Measurements from ENCODE around the gene ACOT7. TPM values are rescaled to one million over a fixed set of nuclear protein-coding genes. Genes with fewer than 3 reads are reported as not detected.

Gene ACOT7
- total RNA-seq, 1 experiment from 2014 or later: 151 TPM

DNA sequence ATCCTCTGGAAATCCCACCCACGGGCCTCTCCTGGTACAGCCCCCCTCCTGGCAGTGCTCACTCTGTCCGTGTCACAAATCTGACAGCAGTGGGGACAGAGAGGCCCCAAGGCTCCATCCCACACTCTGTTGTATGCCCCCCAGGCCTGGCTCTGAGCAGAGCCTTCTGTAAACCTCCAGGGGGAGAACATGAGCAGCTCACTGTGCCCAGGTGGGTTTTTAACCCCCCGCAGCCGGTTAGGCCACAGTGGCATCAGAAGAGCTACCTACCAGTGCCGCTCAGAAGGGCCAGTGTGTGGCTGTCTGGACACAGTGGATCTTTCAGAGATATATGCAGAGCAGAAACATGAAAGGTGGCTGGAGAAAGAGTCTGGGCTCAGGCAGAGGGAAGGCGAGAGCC lies 120.7 kb downstream of the ACOT7 start:
- Mint-ChIP-seq H3K27me3 (ENCODE audit: low read depth) (no peaks in the 10 kb centered on the region), H3K4me3 (no peak overlapping the region), H3K27ac (peak overlapping the region; percentile 74), H3K9me3 (no peaks in the 10 kb centered on the region), H3K36me3 (no peaks in the 10 kb centered on the region), H3K4me1 (peaks cover 26% of the 10 kb centered on the region)
- ChIA-PET CTCF (interaction anchor here (0.6 to 1.7 kb wide), 12 partner anchors 14 to 330 kb away, joined by 3 to 11 read pairs (median 4); partner anchors contain the start of gene KLHL21), POLR2A (no interaction called here)
- TF ChIP-seq RELA (CRISPR knock-in tag; IDR thresholded peaks at IDR 0.05; ENCODE audit: borderline replicate concordance) (no peak), ERG (CRISPR knock-in tag; IDR thresholded peaks at IDR 0.05) (no peak), MAX (CRISPR knock-in tag; IDR thresholded peaks at IDR 0.05) (no peak), SMAD3 (CRISPR knock-in tag; IDR thresholded peaks at IDR 0.05; ENCODE audit: borderline replicate concordance) (no peak), CREB1 (CRISPR knock-in tag; IDR thresholded peaks at IDR 0.05) (no peak), E2F5 (CRISPR knock-in tag; IDR thresholded peaks at IDR 0.05) (no peak), MXD4 (CRISPR knock-in tag; IDR thresholded peaks at IDR 0.05; ENCODE audit: borderline replicate concordance) (no peak), GRHL2 (CRISPR knock-in tag; IDR thresholded peaks at IDR 0.05; ENCODE audit: insufficient replicate concordance, severe bottlenecking) (no peak), ZBTB21 (CRISPR knock-in tag; IDR thresholded peaks at IDR 0.05; ENCODE audit: borderline replicate concordance) (no peak), FOXJ3 (CRISPR knock-in tag; IDR thresholded peaks at IDR 0.05; ENCODE audit: borderline replicate concordance) (no peak), TEAD4 (CRISPR knock-in tag; IDR thresholded peaks at IDR 0.05) (no peak), TP53 (CRISPR knock-in tag; IDR thresholded peaks at IDR 0.05) (no peak), NR1H2 (CRISPR knock-in tag; IDR thresholded peaks at IDR 0.05) (no peak), PRRX2 (CRISPR knock-in tag; IDR thresholded peaks at IDR 0.05) (no peak), SOX15 (CRISPR knock-in tag; IDR thresholded peaks at IDR 0.05) (no peak)
- TF ChIP-seq, protein P1, sequence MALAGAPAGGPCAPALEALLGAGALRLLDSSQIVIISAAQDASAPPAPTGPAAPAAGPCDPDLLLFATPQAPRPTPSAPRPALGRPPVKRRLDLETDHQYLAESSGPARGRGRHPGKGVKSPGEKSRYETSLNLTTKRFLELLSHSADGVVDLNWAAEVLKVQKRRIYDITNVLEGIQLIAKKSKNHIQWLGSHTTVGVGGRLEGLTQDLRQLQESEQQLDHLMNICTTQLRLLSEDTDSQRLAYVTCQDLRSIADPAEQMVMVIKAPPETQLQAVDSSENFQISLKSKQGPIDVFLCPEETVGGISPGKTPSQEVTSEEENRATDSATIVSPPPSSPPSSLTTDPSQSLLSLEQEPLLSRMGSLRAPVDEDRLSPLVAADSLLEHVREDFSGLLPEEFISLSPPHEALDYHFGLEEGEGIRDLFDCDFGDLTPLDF (CRISPR knock-in tag; IDR thresholded peaks at IDR 0.05): no peak
- DNase-seq (ENCODE audit: low spot score): peak; percentile 41
- peak; percentile 37 for ATAC-seq

DNA sequence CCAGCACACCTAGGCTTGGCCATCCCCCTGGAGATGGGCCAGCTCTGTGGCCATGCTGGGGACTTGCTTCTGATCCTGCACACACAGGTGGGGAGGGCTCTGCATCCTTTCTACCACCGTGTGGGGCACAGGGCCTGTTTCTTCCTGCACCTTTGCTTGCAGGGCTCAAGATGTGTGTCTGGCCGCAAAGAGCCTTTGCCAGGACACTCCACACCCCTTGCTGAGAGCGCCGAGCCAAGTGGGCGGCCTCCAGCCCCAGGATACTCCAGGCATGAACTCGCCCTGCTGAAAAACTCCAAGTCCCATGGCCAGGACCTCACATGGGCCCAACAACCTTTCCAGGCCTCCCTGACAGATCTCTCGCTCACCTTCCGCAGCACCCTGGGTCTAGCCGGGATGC lies 121.1 kb downstream of the ACOT7 start:
- Mint-ChIP-seq H3K27ac (peak overlapping the region; percentile 74; the same call in 1 of the 2 replicates), H3K36me3 (no peaks in the 10 kb centered on the region), H3K4me3 (no peak overlapping the region), H3K9me3 (no peaks in the 10 kb centered on the region), H3K27me3 (ENCODE audit: low read depth) (no peaks in the 10 kb centered on the region), H3K4me1 (peaks cover 24% of the 10 kb centered on the region)
- DNase-seq (ENCODE audit: low spot score) (no peak), ATAC-seq (no peak)
- ChIA-PET POLR2A (no interaction called here), CTCF (interaction anchor here (1.0 to 1.7 kb wide), 10 partner anchors 20 to 179 kb away, joined by 3 to 11 read pairs (median 4); no protein-coding TSS in a partner anchor)
- TF ChIP-seq, protein P2, sequence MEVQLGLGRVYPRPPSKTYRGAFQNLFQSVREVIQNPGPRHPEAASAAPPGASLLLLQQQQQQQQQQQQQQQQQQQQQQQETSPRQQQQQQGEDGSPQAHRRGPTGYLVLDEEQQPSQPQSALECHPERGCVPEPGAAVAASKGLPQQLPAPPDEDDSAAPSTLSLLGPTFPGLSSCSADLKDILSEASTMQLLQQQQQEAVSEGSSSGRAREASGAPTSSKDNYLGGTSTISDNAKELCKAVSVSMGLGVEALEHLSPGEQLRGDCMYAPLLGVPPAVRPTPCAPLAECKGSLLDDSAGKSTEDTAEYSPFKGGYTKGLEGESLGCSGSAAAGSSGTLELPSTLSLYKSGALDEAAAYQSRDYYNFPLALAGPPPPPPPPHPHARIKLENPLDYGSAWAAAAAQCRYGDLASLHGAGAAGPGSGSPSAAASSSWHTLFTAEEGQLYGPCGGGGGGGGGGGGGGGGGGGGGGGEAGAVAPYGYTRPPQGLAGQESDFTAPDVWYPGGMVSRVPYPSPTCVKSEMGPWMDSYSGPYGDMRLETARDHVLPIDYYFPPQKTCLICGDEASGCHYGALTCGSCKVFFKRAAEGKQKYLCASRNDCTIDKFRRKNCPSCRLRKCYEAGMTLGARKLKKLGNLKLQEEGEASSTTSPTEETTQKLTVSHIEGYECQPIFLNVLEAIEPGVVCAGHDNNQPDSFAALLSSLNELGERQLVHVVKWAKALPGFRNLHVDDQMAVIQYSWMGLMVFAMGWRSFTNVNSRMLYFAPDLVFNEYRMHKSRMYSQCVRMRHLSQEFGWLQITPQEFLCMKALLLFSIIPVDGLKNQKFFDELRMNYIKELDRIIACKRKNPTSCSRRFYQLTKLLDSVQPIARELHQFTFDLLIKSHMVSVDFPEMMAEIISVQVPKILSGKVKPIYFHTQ (CRISPR knock-in tag; IDR thresholded peaks at IDR 0.05): no peak
- TF ChIP-seq ZBTB43 (CRISPR knock-in tag; IDR thresholded peaks at IDR 0.05) (no peak), NFATC4 (CRISPR knock-in tag; IDR thresholded peaks at IDR 0.05) (no peak), ARID4B (CRISPR knock-in tag; IDR thresholded peaks at IDR 0.05; ENCODE audit: borderline replicate concordance) (no peak), CREB1 (CRISPR knock-in tag; IDR thresholded peaks at IDR 0.05) (no peak)
- TF ChIP-seq, protein P3, sequence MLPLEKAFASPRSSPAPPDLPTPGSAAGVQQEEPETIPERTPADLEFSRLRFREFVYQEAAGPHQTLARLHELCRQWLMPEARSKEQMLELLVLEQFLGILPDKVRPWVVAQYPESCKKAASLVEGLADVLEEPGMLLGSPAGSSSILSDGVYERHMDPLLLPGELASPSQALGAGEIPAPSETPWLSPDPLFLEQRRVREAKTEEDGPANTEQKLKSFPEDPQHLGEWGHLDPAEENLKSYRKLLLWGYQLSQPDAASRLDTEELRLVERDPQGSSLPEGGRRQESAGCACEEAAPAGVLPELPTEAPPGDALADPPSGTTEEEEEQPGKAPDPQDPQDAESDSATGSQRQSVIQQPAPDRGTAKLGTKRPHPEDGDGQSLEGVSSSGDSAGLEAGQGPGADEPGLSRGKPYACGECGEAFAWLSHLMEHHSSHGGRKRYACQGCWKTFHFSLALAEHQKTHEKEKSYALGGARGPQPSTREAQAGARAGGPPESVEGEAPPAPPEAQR (CRISPR knock-in tag; IDR thresholded peaks at IDR 0.05): no peak
